B cell (primary cell): ENCODE measurements around the gene PGA4.

Experiments
- CTCF ChIP-seq: fragments of 200-600 bp; IDR thresholded peaks from one replicate; pipeline ENCODE4 v1.8.0; 2022; ENCODE audit warnings: antibody characterized with exemption, mild to moderate bottlenecking
- EZH2 ChIP-seq: IDR thresholded peaks from 2 replicates; pipeline ENCODE4 v1.6.1; 2012; ENCODE audit warnings: borderline replicate concordance, low read depth, mild to moderate bottlenecking, moderate library complexity, low read length; ENCODE audit not compliant: insufficient read depth, poor library complexity, severe bottlenecking

GRCh38 chr11:61172888-61173287, 49.3 kb upstream of the PGA4 start:
- no peak for TF ChIP-seq CTCF
- TF ChIP-seq EZH2: no peak
